B cell (primary cell): ENCODE measurements around the gene ECT2.

ENCODE experiments used
- EZH2 ChIP-seq: IDR thresholded peaks from 2 replicates; pipeline ENCODE4 v1.6.1; 2012; ENCODE audit warnings: borderline replicate concordance, low read depth, mild to moderate bottlenecking, moderate library complexity, low read length; ENCODE audit not compliant: insufficient read depth, poor library complexity, severe bottlenecking
- TF ChIP-seq, protein P1 (sequence below): fragments of 200-600 bp; IDR thresholded peaks from one replicate; pipeline ENCODE4 v1.8.0; 2022; ENCODE audit warnings: antibody characterized with exemption, mild to moderate bottlenecking

DNA sequence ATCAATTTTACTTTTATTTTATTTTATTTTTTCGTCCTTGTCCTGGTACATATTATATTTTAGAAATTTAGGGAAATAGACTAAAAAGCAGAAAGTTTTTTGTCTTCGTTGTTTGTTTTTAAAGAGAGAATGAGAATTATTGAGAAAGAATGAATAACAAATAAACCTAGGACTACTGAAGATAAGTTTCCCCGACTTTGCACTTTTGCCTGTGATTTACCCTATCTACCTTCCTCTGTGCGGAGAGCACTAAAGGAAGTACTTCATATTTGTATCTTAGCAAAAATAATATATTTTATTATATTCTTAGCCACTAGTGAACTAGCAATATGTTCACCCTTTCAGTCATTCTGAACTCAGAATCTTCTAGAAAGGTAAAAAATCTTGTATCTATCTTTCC lies 60.6 kb downstream of the ECT2 start:
- TF ChIP-seq, protein P1, sequence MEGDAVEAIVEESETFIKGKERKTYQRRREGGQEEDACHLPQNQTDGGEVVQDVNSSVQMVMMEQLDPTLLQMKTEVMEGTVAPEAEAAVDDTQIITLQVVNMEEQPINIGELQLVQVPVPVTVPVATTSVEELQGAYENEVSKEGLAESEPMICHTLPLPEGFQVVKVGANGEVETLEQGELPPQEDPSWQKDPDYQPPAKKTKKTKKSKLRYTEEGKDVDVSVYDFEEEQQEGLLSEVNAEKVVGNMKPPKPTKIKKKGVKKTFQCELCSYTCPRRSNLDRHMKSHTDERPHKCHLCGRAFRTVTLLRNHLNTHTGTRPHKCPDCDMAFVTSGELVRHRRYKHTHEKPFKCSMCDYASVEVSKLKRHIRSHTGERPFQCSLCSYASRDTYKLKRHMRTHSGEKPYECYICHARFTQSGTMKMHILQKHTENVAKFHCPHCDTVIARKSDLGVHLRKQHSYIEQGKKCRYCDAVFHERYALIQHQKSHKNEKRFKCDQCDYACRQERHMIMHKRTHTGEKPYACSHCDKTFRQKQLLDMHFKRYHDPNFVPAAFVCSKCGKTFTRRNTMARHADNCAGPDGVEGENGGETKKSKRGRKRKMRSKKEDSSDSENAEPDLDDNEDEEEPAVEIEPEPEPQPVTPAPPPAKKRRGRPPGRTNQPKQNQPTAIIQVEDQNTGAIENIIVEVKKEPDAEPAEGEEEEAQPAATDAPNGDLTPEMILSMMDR: no peak
- TF ChIP-seq EZH2: no peak
